GM23248 (cell line): ENCODE results near the gene ZNF827. TPM values are rescaled to one million over a fixed set of nuclear protein-coding genes. Genes with fewer than 3 reads are reported as not detected.

ENCODE experiments used
- DNase-seq: peaks from one replicate; pipeline ENCODE4 v3.0.0-alpha.2; 2015
- H2AFZ ChIP-seq: fragments of 200-600 bp; sonication (generic); 2 replicates; pipeline ENCODE4 v1.6.1; 2016; ENCODE audit warnings: antibody characterized with exemption
- H3F3A ChIP-seq: fragments of 200-600 bp; sonication (generic); 2 replicates; pipeline ENCODE4 v1.6.1; 2016; ENCODE audit warnings: mild to moderate bottlenecking, antibody characterized with exemption, mixed run types; ENCODE audit not compliant: insufficient read depth
- H3K27ac ChIP-seq: fragments of 200-600 bp; sonication (generic); 2 replicates; pipeline ENCODE4 v1.5.1; 2016; ENCODE audit warnings: mild to moderate bottlenecking
- H3K27me3 ChIP-seq: fragments of 200-600 bp; sonication (generic); replicated peaks from 2 replicates; pipeline ENCODE4 v1.6.1; 2016; ENCODE audit warnings: mild to moderate bottlenecking; ENCODE audit not compliant: insufficient read depth
- H3K36me3 ChIP-seq: fragments of 200-600 bp; sonication (generic); 2 replicates; pipeline ENCODE4 v1.6.1; 2016; ENCODE audit warnings: low read depth, mild to moderate bottlenecking
- H3K4me1 ChIP-seq: fragments of 200-600 bp; sonication (generic); 2 replicates; pipeline ENCODE4 v1.6.1; 2016; ENCODE audit warnings: mild to moderate bottlenecking; ENCODE audit not compliant: insufficient read depth
- H3K4me2 ChIP-seq: fragments of 200-600 bp; sonication (generic); one replicate; pipeline ENCODE4 v1.6.1; 2016; ENCODE audit warnings: mild to moderate bottlenecking; ENCODE audit not compliant: unreplicated experiment
- H3K4me3 ChIP-seq: fragments of 200-600 bp; sonication (generic); 2 replicates; pipeline ENCODE4 v1.5.1; 2016; ENCODE audit warnings: mild to moderate bottlenecking
- H3K79me2 ChIP-seq: fragments of 200-600 bp; sonication (generic); 2 replicates; pipeline ENCODE4 v1.6.1; 2016; ENCODE audit warnings: mild to moderate bottlenecking; ENCODE audit not compliant: insufficient read depth
- H3K9ac ChIP-seq: fragments of 200-600 bp; sonication (generic); 2 replicates; pipeline ENCODE4 v1.6.1; 2016; ENCODE audit warnings: mild to moderate bottlenecking
- H3K9me2 ChIP-seq: fragments of 200-600 bp; sonication (generic); 2 replicates; pipeline ENCODE4 v1.6.1; 2016; ENCODE audit warnings: mixed run types, mild to moderate bottlenecking, moderate library complexity; ENCODE audit not compliant: insufficient read depth
- H3K9me3 ChIP-seq: fragments of 200-600 bp; sonication (generic); one replicate; pipeline ENCODE4 v1.6.1; 2017; ENCODE audit warnings: low read depth
- H4K20me1 ChIP-seq: fragments of 200-600 bp; sonication (generic); 2 replicates; pipeline ENCODE4 v1.6.0; 2016; ENCODE audit not compliant: insufficient read depth
- EZH2 ChIP-seq: fragments of 200-600 bp; sonication (generic); IDR thresholded peaks from 2 replicates; pipeline ENCODE4 v1.6.1; 2018; ENCODE audit warnings: antibody characterized with exemption, mild to moderate bottlenecking; ENCODE audit not compliant: insufficient read depth, poor library complexity, severe bottlenecking
- EZH2phosphoT487 ChIP-seq: fragments of 200-600 bp; sonication (generic); IDR thresholded peaks from 2 replicates; pipeline ENCODE4 v1.6.1; 2018; ENCODE audit warnings: antibody characterized with exemption, moderate library complexity, mild to moderate bottlenecking, low read depth; ENCODE audit not compliant: insufficient read depth
- WGBS, 2 experiments: methylation state at CpG; one replicate each; pipeline ENCODE4 v1.1.6; 2015 to 2017; ENCODE audit warnings: low lambda C conversion rate in 2 of 2, low coverage in 1 of 2; ENCODE audit errors: missing lambda C conversion rate in 2 of 2; 5-methylcytosine and 5-hydroxymethylcytosine counted together
- in situ Hi-C: fragments of 300-500 bp; cut with MboI; formaldehyde crosslinking; loops from 2 replicates; pipeline ENCODE4 v1.15.0; 2020
- polyA plus RNA-seq: library from polyadenylated mRNA; unstranded; fragments of >200 nt; fragmentation: Nextera tagmentation; extraction: Ambion mirVana; gene quantifications from 2 replicates; pipeline ENCODE4 v1.2.1, GENCODE V29; 2016
- total RNA-seq: library from RNA; depleted of rRNA; stranded (reverse); fragments of >200 nt; shearing (Covaris generic); gene quantifications from 2 replicates; pipeline ENCODE4 v1.2.3, GENCODE V29; 2014

Gene ZNF827
- total and polyA plus RNA-seq, 2 experiments from 2014 or later = 5.0 to 10.1 TPM

GRCh38 chr4:145719752-145720624 is 218.6 kb downstream of the ZNF827 start:
- Histone ChIP-seq H3K9ac (no peak overlapping the region), H3K27me3 (no peaks in the 10 kb centered on the region), H3K4me2 (no peak overlapping the region), H4K20me1 (no peaks in the 10 kb centered on the region), H3K4me3 (no peak overlapping the region), H3K79me2 (no peaks in the 10 kb centered on the region), H3K9me3 (no peaks in the 10 kb centered on the region), H3F3A (no peaks in the 10 kb centered on the region), H2AFZ (no peak overlapping the region), H3K9me2 (no peaks in the 10 kb centered on the region), H3K4me1 (peaks cover 5% of the 10 kb centered on the region), H3K27ac (no peak overlapping the region), H3K36me3 (no peaks in the 10 kb centered on the region)
- WGBS, 2 experiments = 85 to 87% methylated on average over 10 of the region's 10 CpGs
- no peak for DNase-seq
- in situ Hi-C loops = no loop called here
- no peak for TF ChIP-seq EZH2
- no peak for TF ChIP-seq EZH2phosphoT487

DNA sequence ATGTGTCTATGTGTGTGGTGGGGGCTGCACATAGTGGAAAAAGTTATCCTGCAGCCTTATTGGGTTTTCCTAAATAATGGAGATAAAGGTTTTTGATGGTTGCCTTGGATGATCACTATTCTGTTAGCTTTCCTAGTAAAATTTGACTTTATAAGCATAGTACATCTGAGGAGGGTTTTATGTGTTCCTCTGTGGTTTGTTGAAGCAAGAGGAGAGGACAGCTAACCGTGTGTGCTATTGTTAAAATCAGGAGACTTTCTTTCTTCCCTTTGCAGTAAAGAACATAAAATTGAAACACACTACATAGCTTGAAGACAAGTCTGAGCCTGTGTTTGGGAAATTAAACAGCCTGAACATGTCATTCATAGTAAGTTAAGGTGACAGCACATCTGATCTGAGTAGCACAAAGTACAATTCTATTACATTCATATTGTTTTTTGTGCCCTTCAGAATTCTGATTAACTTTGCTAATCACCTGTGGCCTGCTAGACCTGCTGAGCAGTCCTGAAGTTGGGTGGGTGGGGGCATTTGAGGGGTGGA is 221.9 kb downstream of the ZNF827 start:
- TF ChIP-seq EZH2phosphoT487 (no peak), EZH2 (no peak)
- H3K4me3 ChIP-seq = no peak overlapping the region
- H3K36me3 ChIP-seq = no peaks in the 10 kb centered on the region
- 0 out of 2 replicates have a peak overlapping the region, but pooled peaks have one; percentile 9 for H2AFZ ChIP-seq
- DNase-seq = no peak
- WGBS, 2 experiments = 10 to 27% methylated on average over 1 of the region's 1 CpG
- no peaks in the 10 kb centered on the region for H3K79me2 ChIP-seq
- no peak overlapping the region for H3K4me2 ChIP-seq
- H3F3A ChIP-seq = no peaks in the 10 kb centered on the region
- H3K27ac ChIP-seq = no peak overlapping the region
- H3K9me3 ChIP-seq = no peaks in the 10 kb centered on the region
- no peaks in the 10 kb centered on the region for H3K9me2 ChIP-seq
- no peaks in the 10 kb centered on the region for H3K27me3 ChIP-seq
- in situ Hi-C loops = no loop called here
- H3K9ac ChIP-seq = no peak overlapping the region
- H4K20me1 ChIP-seq = no peaks in the 10 kb centered on the region
- peaks cover 5% of the 10 kb centered on the region for H3K4me1 ChIP-seq

GRCh38 chr4:145716200-145716599 is 222.4 kb downstream of the ZNF827 start:
- H3K27ac ChIP-seq = no peak overlapping the region
- H3K9me3 ChIP-seq = no peaks in the 10 kb centered on the region

GRCh38 chr4:145709843-145710242 is 228.8 kb downstream of the ZNF827 start:
- TF ChIP-seq EZH2phosphoT487 (no peak), EZH2 (no peak)
- 4 to 11% methylated on average over 3 of the region's 3 CpGs for WGBS, 2 experiments

More at GRCh38 chr4:145716200-145716599, 222.4 kb downstream of the ZNF827 start:
- H3K4me1 ChIP-seq = peaks cover 5% of the 10 kb centered on the region
- H3K9me2 ChIP-seq = no peaks in the 10 kb centered on the region
- no peaks in the 10 kb centered on the region for H3K36me3 ChIP-seq
- no peak overlapping the region for H3K4me2 ChIP-seq
- no peaks in the 10 kb centered on the region for H3K27me3 ChIP-seq
- H3F3A ChIP-seq = no peaks in the 10 kb centered on the region
- WGBS, 2 experiments = 19 to 38% methylated on average over 3 of the region's 3 CpGs
- no peak overlapping the region for H3K9ac ChIP-seq
- in situ Hi-C loops = no loop called here
- no peak for TF ChIP-seq EZH2
- TF ChIP-seq EZH2phosphoT487 = no peak
- DNase-seq = peak; percentile 66
- H4K20me1 ChIP-seq = no peaks in the 10 kb centered on the region
- 0 out of 2 replicates have a peak overlapping the region, but pooled peaks have one; percentile 9 for H2AFZ ChIP-seq
- no peaks in the 10 kb centered on the region for H3K79me2 ChIP-seq
- H3K4me3 ChIP-seq = no peak overlapping the region

More at GRCh38 chr4:145709843-145710242, 228.8 kb downstream of the ZNF827 start:
- in situ Hi-C loops = no loop called here
- Histone ChIP-seq H3K9me2 (no peaks in the 10 kb centered on the region), H3F3A (peaks cover 16% of the 10 kb centered on the region), H3K4me1 (peaks cover 19% of the 10 kb centered on the region), H2AFZ (no peak overlapping the region), H3K27ac (peak overlapping the region; percentile 34), H3K36me3 (no peaks in the 10 kb centered on the region), H3K79me2 (no peaks in the 10 kb centered on the region), H3K27me3 (no peaks in the 10 kb centered on the region), H3K9ac (no peak overlapping the region), H3K4me3 (no peak overlapping the region), H3K9me3 (no peaks in the 10 kb centered on the region), H3K4me2 (peak overlapping the region; percentile 24), H4K20me1 (no peaks in the 10 kb centered on the region)
- DNase-seq = peak; percentile 95
